ENCODE data around the gene PGA4. TPM values are rescaled to one million over a fixed set of nuclear protein-coding genes. Genes with fewer than 3 reads are reported as not detected.
"Not testable (repeated sequence)": the region's sequence is repeated elsewhere in the genome, so short reads cannot be mapped to it uniquely, and the experiment has no call there.

Gene PGA4
- not detected in 2 replicates for total RNA-seq (2012; rRNA removed)

DNA sequence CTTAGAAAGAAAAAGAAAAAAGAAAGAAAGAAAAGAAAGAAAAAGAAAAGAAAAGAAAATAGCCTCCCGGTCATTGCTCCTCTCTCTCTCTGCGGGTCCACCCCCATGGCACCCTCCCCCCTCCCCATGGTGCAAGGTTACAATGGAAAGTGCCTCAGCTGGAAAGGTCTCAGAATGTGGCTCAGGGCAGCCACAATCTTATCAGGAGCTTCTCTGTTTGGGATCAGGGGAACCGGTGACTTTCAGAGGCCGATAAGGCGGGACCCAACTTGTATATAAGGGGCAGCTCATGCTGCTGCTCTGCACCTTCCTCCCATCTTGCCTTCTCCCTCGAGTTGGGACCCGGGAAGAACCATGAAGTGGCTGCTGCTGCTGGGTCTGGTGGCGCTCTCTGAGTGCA is at the start of gene PGA4:
Gene PGA4, plus strand, starts transcription at position 301 of the 400 bp plus-strand sequence. Its CDS starts 54 bp downstream, at position 355.
- H3K4me3 ChIP-seq (ENCODE audit: low read length); H3K4me1 ChIP-seq (ENCODE audit: control insufficient read depth, insufficient read depth, low read length); H3K9ac ChIP-seq (ENCODE audit: low read depth, low read length); H3K9me3 ChIP-seq (replicated peaks; ENCODE audit: low read length); H3K27me3 ChIP-seq (ENCODE audit: control insufficient read depth, insufficient read depth, low read length); H3K4me2 ChIP-seq (ENCODE audit: low read length); H3K36me3 ChIP-seq (ENCODE audit: insufficient read depth, low read length): not testable (repeated sequence)

DNA sequence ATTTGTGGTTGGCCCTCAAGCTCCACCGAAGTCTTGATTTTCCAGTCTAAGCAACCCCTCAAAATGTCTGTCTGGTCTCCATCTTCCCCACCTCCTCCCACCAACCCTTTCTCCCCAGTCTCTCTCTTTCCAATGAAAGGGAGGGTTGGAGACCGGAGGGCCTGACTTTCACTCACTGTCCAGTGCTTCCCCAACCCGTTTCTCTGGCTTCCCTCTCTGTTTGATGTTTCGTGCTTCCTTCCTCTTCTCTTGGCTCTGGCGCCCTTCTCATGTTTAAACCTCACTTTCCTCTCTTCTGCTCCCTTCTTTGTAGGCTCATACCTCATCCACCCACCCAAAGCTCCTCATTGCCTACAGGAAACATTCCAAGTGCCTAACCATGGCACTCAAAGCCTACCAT is 49.8 kb upstream of the PGA4 start:
- no peak overlapping the region for H3K4me3 ChIP-seq (ENCODE audit: low read length)
- H3K27me3 ChIP-seq (ENCODE audit: control insufficient read depth, insufficient read depth, low read length), result peaks cover 65% of the 10 kb centered on the region
- H3K4me1 ChIP-seq (ENCODE audit: control insufficient read depth, insufficient read depth, low read length), result no peaks in the 10 kb centered on the region
- H3K9ac ChIP-seq (ENCODE audit: low read depth, low read length), result no peak overlapping the region
- H3K36me3 ChIP-seq (ENCODE audit: insufficient read depth, low read length), result no peaks in the 10 kb centered on the region
- H3K9me3 ChIP-seq (replicated peaks; ENCODE audit: low read length), result no peaks in the 10 kb centered on the region
- H3K4me2 ChIP-seq (ENCODE audit: low read length), result no peak overlapping the region

DNA sequence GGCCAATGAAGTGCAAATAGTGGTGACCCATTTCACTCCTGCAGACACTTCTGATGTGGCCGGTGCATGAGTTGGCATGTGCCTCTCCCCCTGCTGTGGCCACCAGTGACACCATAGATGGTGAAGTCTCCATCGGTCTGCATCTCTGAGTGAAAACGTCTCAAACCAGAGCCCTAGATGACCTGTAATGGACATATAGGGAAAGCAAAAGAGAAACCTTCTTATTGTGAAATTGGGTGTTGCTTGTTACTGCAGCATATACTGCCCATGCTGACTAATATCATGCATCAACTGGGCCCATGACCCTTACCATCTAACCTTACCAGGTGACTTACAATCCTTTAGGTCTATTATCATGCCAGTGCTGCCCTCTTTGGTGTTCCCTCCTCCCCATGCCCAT is 49.3 kb upstream of the PGA4 start:
- no peak overlapping the region for H3K4me3 ChIP-seq (ENCODE audit: low read length)
- H3K36me3 ChIP-seq (ENCODE audit: insufficient read depth, low read length), result no peaks in the 10 kb centered on the region
- no peak overlapping the region for H3K9ac ChIP-seq (ENCODE audit: low read depth, low read length)
- no peak overlapping the region for H3K4me2 ChIP-seq (ENCODE audit: low read length)
- H3K27me3 ChIP-seq (ENCODE audit: control insufficient read depth, insufficient read depth, low read length), result peaks cover 66% of the 10 kb centered on the region
- H3K4me1 ChIP-seq (ENCODE audit: control insufficient read depth, insufficient read depth, low read length), result no peaks in the 10 kb centered on the region
- no peaks in the 10 kb centered on the region for H3K9me3 ChIP-seq (replicated peaks; ENCODE audit: low read length)

DNA sequence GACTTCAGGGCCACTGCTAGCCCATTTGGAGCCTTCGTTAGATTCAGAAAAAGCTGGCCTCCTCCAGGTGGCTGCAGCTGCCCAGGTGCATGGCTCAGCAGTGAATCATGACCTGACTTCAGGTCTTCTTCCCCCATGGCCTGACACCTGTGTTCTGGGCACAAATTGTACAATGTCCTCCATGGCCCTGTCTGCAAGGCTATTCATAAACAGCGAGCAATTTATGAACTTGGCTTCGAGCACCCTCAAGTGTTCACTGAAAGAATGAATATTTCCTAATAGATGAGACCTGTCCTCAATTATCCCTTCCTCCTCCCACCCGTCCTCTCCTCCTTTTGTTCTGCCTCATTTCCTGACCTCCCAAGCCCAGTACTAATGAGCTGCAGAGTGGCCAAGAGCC is 48.7 kb upstream of the PGA4 start:
- Histone ChIP-seq H3K9me3 (replicated peaks; ENCODE audit: low read length) (no peaks in the 10 kb centered on the region), H3K4me3 (ENCODE audit: low read length) (no peak overlapping the region), H3K9ac (ENCODE audit: low read depth, low read length) (no peak overlapping the region), H3K36me3 (ENCODE audit: insufficient read depth, low read length) (no peaks in the 10 kb centered on the region), H3K4me1 (ENCODE audit: control insufficient read depth, insufficient read depth, low read length) (no peaks in the 10 kb centered on the region), H3K4me2 (ENCODE audit: low read length) (no peak overlapping the region), H3K27me3 (ENCODE audit: control insufficient read depth, insufficient read depth, low read length) (peaks cover 69% of the 10 kb centered on the region)

DNA sequence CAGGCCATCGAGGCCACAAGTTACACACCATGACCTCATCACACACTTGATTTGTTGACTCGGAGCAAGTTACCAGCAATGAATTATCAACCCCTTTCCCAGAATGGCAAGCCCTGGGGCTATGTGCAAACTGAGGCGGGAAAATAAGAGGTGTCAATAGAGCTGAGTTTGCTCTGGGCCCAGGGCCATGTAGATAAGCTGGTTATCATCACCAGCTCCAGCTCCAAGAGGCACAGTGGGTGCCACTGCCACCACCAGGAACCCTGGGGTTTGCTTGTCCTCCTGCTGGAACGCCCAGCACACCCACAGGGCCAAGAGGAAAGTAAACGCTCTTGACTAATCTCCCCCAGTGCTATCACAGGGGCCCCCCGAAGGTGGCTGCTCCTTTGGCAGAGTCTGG is 47.9 kb upstream of the PGA4 start:
- Histone ChIP-seq H3K27me3 (ENCODE audit: control insufficient read depth, insufficient read depth, low read length) (peaks cover 67% of the 10 kb centered on the region), H3K36me3 (ENCODE audit: insufficient read depth, low read length) (no peaks in the 10 kb centered on the region), H3K9ac (ENCODE audit: low read depth, low read length) (no peak overlapping the region), H3K4me1 (ENCODE audit: control insufficient read depth, insufficient read depth, low read length) (no peaks in the 10 kb centered on the region), H3K9me3 (replicated peaks; ENCODE audit: low read length) (no peaks in the 10 kb centered on the region), H3K4me2 (ENCODE audit: low read length) (no peak overlapping the region), H3K4me3 (ENCODE audit: low read length) (no peak overlapping the region)

DNA sequence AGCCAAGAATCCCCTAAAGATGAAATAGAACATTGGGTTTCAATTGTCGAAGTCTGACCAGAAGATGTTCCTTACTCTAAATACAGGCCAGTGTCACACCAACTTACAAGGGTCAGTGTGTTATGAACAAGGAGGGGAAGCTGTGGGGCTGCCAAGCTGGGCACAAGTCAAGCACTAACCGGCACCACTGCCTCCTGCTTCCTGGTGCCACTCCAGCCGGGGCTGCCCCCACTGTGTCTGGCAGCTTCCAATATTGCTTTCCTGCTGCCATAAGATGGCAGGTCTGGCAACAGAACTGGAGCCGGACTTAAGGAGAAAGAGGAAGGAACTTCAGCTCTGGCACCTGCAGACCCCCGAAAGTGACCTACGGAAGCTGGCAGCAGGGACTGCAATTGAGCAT is 47.2 kb upstream of the PGA4 start:
- no peak overlapping the region for H3K9ac ChIP-seq (ENCODE audit: low read depth, low read length)
- H3K9me3 ChIP-seq (replicated peaks; ENCODE audit: low read length), result no peaks in the 10 kb centered on the region
- H3K36me3 ChIP-seq (ENCODE audit: insufficient read depth, low read length), result no peaks in the 10 kb centered on the region
- H3K4me2 ChIP-seq (ENCODE audit: low read length), result no peak overlapping the region
- peaks cover 67% of the 10 kb centered on the region for H3K27me3 ChIP-seq (ENCODE audit: control insufficient read depth, insufficient read depth, low read length)
- H3K4me3 ChIP-seq (ENCODE audit: low read length), result no peak overlapping the region
- H3K4me1 ChIP-seq (ENCODE audit: control insufficient read depth, insufficient read depth, low read length), result no peaks in the 10 kb centered on the region

DNA sequence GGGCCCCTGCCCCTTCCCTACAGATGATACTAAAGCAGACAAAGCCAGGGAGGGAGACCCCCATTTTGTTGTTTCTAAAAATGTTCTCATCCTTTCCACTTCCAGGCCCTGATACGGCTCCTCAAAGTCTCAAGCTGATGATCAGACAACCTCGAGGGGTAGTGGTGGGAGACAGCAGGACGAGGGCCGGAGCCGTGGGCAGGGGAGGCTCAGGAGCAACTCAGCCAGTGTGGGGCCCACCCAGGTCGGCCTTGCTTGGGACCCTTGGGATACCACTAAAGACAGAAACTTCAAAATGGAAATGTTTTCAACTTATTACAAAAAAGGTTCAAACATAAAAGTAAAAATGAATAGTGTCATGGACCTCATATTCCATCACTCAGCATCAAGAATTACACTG is 45.7 kb upstream of the PGA4 start:
- H3K4me1 ChIP-seq (ENCODE audit: control insufficient read depth, insufficient read depth, low read length), result no peaks in the 10 kb centered on the region
- no peak overlapping the region for H3K4me3 ChIP-seq (ENCODE audit: low read length)
- H3K9ac ChIP-seq (ENCODE audit: low read depth, low read length), result no peak overlapping the region
- H3K4me2 ChIP-seq (ENCODE audit: low read length), result no peak overlapping the region
- H3K27me3 ChIP-seq (ENCODE audit: control insufficient read depth, insufficient read depth, low read length), result peaks cover 61% of the 10 kb centered on the region
- H3K9me3 ChIP-seq (replicated peaks; ENCODE audit: low read length), result no peaks in the 10 kb centered on the region
- no peaks in the 10 kb centered on the region for H3K36me3 ChIP-seq (ENCODE audit: insufficient read depth, low read length)

DNA sequence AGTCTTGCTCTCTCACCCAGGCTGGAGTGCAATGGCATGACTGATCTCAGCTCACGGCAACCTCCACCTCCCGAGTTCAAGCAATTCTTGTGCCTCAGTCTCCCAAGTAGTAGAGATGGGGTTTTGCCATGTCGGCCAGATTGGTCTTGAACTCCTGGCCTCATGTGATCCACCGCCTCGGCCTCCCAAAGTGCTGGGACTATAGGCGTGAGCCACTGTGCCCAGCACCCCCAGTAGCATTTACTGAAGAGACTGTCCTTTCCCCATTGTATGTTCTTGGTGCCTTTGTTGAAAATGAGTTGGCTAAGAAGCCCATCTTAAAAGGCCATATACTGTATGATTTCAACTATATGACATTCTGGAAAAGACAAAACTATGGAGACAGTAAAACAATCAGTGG is 41.9 kb upstream of the PGA4 start:
- not testable (repeated sequence) for H3K36me3 ChIP-seq (ENCODE audit: insufficient read depth, low read length); H3K4me2 ChIP-seq (ENCODE audit: low read length); H3K4me3 ChIP-seq (ENCODE audit: low read length); H3K9me3 ChIP-seq (replicated peaks; ENCODE audit: low read length); H3K4me1 ChIP-seq (ENCODE audit: control insufficient read depth, insufficient read depth, low read length); H3K9ac ChIP-seq (ENCODE audit: low read depth, low read length)
- peaks cover 32% of the 10 kb centered on the region for H3K27me3 ChIP-seq (ENCODE audit: control insufficient read depth, insufficient read depth, low read length)

DNA sequence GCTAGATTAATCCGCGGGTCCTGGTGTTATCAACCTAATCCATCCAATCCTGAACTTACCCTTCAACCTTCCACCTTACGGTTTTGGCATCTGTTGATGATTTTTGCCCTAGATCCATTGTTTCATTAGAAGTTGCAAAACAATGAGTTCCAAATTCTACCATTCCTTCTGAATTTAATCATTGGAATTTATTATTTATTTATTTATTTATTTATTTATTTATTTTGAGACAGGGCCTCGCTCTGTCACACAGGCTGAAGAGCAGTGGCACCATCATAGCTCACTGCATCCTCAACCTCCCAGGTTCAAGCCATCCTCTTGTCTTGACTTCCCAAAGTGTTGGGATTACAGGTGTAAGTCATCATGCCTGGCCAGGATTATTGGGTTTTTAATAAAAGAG is 40.7 kb upstream of the PGA4 start:
- Histone ChIP-seq H3K4me3 (ENCODE audit: low read length) (no peak overlapping the region), H3K4me2 (ENCODE audit: low read length) (no peak overlapping the region), H3K9me3 (replicated peaks; ENCODE audit: low read length) (no peaks in the 10 kb centered on the region), H3K36me3 (ENCODE audit: insufficient read depth, low read length) (no peaks in the 10 kb centered on the region), H3K27me3 (ENCODE audit: control insufficient read depth, insufficient read depth, low read length) (peaks cover 19% of the 10 kb centered on the region), H3K4me1 (ENCODE audit: control insufficient read depth, insufficient read depth, low read length) (no peaks in the 10 kb centered on the region), H3K9ac (ENCODE audit: low read depth, low read length) (no peak overlapping the region)

DNA sequence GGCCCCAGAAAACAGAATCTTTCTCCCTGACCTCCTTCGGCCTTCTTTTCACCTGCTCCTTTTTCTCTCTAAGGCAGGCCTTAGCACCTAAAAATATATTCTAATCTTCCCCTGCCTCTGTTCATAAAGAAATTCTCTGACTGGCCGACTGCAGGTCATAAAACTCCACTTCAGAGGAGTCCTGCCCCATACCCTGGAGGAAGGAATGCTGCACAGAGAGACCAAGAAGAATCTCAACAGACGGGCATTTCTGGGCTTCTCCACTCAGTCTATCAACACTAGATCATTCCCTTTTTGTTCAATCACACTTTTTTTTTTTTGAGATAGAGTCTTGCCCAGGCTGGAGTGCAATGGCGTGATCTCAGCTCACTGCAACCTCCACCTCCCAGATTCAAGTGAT is 38.5 kb upstream of the PGA4 start:
- Histone ChIP-seq H3K27me3 (ENCODE audit: control insufficient read depth, insufficient read depth, low read length) (peaks cover 12% of the 10 kb centered on the region), H3K4me2 (ENCODE audit: low read length) (no peak overlapping the region), H3K4me3 (ENCODE audit: low read length) (no peak overlapping the region), H3K9ac (ENCODE audit: low read depth, low read length) (no peak overlapping the region), H3K4me1 (ENCODE audit: control insufficient read depth, insufficient read depth, low read length) (no peaks in the 10 kb centered on the region), H3K9me3 (replicated peaks; ENCODE audit: low read length) (no peaks in the 10 kb centered on the region), H3K36me3 (ENCODE audit: insufficient read depth, low read length) (no peaks in the 10 kb centered on the region)

DNA sequence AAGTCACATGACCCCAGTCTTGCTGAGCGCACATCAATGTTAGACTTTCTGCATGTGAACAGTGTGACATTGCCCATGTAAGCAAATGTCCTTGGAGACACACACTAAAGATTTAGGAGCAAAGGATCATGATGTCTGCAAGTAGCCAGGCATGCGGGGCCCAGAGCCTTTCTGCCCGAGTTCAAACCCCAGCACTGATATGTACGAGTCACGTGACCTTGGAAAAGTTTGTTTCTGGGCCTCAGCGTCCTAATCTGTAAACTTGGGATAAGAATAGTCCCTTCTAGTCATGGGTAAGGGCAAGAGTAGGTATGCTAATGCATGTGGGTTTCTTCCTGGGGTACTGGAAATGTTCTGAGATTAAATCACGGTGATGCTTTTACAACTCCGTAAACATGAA is 35.6 kb upstream of the PGA4 start:
- Histone ChIP-seq H3K4me2 (ENCODE audit: low read length) (no peak overlapping the region), H3K9me3 (replicated peaks; ENCODE audit: low read length) (no peaks in the 10 kb centered on the region), H3K4me3 (ENCODE audit: low read length) (no peak overlapping the region), H3K27me3 (ENCODE audit: control insufficient read depth, insufficient read depth, low read length) (peaks cover 16% of the 10 kb centered on the region), H3K4me1 (ENCODE audit: control insufficient read depth, insufficient read depth, low read length) (no peaks in the 10 kb centered on the region), H3K36me3 (ENCODE audit: insufficient read depth, low read length) (no peaks in the 10 kb centered on the region), H3K9ac (ENCODE audit: low read depth, low read length) (no peak overlapping the region)

DNA sequence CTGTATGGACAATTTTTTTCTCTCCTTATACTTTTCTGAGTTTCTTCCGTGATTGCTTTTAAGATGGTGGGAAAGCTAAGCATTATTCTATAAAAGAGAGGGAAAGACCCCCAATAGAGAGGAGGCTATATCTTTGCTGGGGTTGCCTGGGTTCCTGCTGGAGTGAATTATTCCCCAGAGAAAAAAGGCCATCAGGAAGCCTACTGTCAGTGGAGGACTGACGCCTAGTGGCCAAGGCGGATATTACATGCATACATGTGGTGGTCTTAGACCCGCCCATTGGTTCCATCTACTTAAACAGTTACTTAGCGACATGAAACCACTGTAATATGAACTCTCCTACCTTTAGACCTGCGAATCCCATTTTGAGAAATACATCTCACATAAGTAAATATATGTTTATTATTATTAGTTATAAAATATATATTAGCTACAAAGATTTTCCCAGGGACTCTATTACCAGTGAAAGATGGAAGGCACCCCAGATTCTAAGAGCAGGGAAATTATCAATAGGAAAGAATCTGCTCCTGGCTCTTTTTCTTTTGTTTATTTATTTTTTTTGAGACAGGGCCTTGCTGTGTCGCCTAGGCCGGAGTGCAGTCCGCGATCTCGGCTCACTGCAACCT is 34.5 kb upstream of the PGA4 start:
- no peaks in the 10 kb centered on the region for H3K9me3 ChIP-seq (replicated peaks; ENCODE audit: low read length)
- H3K4me2 ChIP-seq (ENCODE audit: low read length), result no peak overlapping the region
- H3K27me3 ChIP-seq (ENCODE audit: control insufficient read depth, insufficient read depth, low read length), result peaks cover 14% of the 10 kb centered on the region
- no peaks in the 10 kb centered on the region for H3K36me3 ChIP-seq (ENCODE audit: insufficient read depth, low read length)
- no peaks in the 10 kb centered on the region for H3K4me1 ChIP-seq (ENCODE audit: control insufficient read depth, insufficient read depth, low read length)
- H3K4me3 ChIP-seq (ENCODE audit: low read length), result no peak overlapping the region
- no peak overlapping the region for H3K9ac ChIP-seq (ENCODE audit: low read depth, low read length)

Measured in skeletal muscle satellite cell (primary cell).